Measurements from ENCODE around the gene MBNL1.

DNA sequence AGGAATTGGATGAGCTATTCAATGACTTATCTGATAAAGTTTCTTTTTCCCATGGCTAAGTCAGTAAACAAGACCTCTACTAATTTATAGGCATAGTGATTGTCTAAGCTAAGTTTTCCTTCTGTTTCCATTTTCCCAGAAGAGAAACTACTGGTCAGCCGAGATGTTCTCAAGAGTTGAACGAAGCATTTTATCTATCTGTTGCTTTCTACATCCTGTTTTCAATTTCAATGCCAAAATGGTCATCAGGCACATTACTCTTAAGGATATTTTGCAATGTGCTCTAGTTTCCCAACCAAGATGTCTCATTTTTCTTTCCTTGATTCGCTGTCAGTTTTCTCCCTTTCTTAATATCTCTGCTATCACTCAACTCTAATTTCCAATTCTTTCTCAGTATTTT, 228.7 kb downstream of the MBNL1 start:
- TF ChIP-seq, protein P1, sequence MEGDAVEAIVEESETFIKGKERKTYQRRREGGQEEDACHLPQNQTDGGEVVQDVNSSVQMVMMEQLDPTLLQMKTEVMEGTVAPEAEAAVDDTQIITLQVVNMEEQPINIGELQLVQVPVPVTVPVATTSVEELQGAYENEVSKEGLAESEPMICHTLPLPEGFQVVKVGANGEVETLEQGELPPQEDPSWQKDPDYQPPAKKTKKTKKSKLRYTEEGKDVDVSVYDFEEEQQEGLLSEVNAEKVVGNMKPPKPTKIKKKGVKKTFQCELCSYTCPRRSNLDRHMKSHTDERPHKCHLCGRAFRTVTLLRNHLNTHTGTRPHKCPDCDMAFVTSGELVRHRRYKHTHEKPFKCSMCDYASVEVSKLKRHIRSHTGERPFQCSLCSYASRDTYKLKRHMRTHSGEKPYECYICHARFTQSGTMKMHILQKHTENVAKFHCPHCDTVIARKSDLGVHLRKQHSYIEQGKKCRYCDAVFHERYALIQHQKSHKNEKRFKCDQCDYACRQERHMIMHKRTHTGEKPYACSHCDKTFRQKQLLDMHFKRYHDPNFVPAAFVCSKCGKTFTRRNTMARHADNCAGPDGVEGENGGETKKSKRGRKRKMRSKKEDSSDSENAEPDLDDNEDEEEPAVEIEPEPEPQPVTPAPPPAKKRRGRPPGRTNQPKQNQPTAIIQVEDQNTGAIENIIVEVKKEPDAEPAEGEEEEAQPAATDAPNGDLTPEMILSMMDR (conservative IDR thresholded peaks at IDR 0.05 in 1 of 2, IDR thresholded peaks at IDR 0.05 in 1 of 2; ENCODE audit: extremely low read depth in 1 of 2, insufficient read depth in 1 of 2, low read depth in 1 of 2, low read length in 2 of 2), result no peak
- TF ChIP-seq EZH2 (IDR thresholded peaks at IDR 0.05; ENCODE audit: borderline replicate concordance, low read length), result no peak

All from mammary epithelial cell (primary cell).